Endothelial cell of umbilical vein (primary cell): ENCODE results near the gene SPAG17.

Experiments used
- EZH2 ChIP-seq: IDR thresholded peaks from 2 replicates; pipeline ENCODE4 v1.6.1; 2012; ENCODE audit warnings: borderline replicate concordance, low read depth, mild to moderate bottlenecking, moderate library complexity, low read length, inconsistent platforms; ENCODE audit not compliant: severe bottlenecking
- JUN ChIP-seq: IDR thresholded peaks from 2 replicates; pipeline ENCODE4 v1.6.1; 2011; ENCODE audit warnings: borderline replicate concordance, low read depth; ENCODE audit not compliant: insufficient read length, insufficient read depth
- MYC ChIP-seq: IDR thresholded peaks from one replicate; pipeline ENCODE4 v1.6.1; 2011; ENCODE audit warnings: mild to moderate bottlenecking, low read depth, low read length
- POLR2A ChIP-seq: IDR thresholded peaks from 2 replicates; pipeline ENCODE4 v1.6.1; 2012; ENCODE audit warnings: low read depth, mild to moderate bottlenecking, control low read depth, low read length
- POLR2AphosphoS5 ChIP-seq: IDR thresholded peaks from 2 replicates; pipeline ENCODE4 v1.6.1; 2012; ENCODE audit warnings: low read depth, mild to moderate bottlenecking, control low read depth, low read length, moderate library complexity; ENCODE audit not compliant: insufficient read depth
- TF ChIP-seq, protein P1 (sequence below), 2 donors: IDR thresholded peaks; 1 replicate in 1 of 2; 2 replicates in 1 of 2; pipeline ENCODE4 v1.5.1; 2011; ENCODE audit warnings: low read length in 2 of 2, mild to moderate bottlenecking in 2 of 2, moderate library complexity in 2 of 2, control low read depth in 1 of 2, inconsistent platforms in 1 of 2, low read depth in 1 of 2; ENCODE audit not compliant: insufficient read depth in 1 of 2; ENCODE audit errors: extremely low read depth in 1 of 2

DNA sequence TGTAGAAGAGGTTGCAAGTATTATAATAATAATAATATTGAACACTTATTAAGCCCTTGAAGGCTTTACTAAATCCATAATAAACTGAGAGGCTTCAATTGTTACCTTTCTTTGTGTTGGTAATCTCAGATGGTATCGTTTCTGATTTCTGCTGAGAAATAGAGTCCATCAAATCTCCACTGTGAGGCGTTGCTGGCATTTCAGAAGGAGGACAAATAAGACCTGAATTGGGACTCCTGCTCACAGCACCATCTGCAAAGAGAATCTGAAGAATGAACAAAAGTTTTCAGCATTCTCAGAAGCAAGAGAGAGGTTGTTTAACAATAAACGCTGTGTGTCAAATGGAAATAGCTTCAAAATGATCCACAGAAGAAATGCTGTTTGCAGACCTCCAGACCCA lies 161.8 kb downstream of the SPAG17 start:
- TF ChIP-seq, protein P1, sequence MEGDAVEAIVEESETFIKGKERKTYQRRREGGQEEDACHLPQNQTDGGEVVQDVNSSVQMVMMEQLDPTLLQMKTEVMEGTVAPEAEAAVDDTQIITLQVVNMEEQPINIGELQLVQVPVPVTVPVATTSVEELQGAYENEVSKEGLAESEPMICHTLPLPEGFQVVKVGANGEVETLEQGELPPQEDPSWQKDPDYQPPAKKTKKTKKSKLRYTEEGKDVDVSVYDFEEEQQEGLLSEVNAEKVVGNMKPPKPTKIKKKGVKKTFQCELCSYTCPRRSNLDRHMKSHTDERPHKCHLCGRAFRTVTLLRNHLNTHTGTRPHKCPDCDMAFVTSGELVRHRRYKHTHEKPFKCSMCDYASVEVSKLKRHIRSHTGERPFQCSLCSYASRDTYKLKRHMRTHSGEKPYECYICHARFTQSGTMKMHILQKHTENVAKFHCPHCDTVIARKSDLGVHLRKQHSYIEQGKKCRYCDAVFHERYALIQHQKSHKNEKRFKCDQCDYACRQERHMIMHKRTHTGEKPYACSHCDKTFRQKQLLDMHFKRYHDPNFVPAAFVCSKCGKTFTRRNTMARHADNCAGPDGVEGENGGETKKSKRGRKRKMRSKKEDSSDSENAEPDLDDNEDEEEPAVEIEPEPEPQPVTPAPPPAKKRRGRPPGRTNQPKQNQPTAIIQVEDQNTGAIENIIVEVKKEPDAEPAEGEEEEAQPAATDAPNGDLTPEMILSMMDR (IDR thresholded peaks at IDR 0.05; ENCODE audit: extremely low read depth in 1 of 2, insufficient read depth in 1 of 2, low read depth in 1 of 2, low read length in 2 of 2) = no peak
- TF ChIP-seq MYC (no peak), EZH2 (no peak), POLR2A (no peak), POLR2AphosphoS5 (no peak), JUN (no peak)
